Cardiac muscle cell (in vitro differentiated cells and primary cell): ENCODE measurements around the gene SLC6A3. TPM values are rescaled to one million over a fixed set of nuclear protein-coding genes. Genes with fewer than 3 reads are reported as not detected.

Experiments used
- DNase-seq, 2 donors: peaks; one replicate each; pipeline versions ENCODE4 v3.0.0 to v3.0.0-alpha.2; 2010 to 2017; ENCODE audit warnings: low read depth in 1 of 2, low spot score in 1 of 2
- H3K27ac ChIP-seq: fragments of 200-600 bp; sonication (generic); 2 replicates; pipeline ENCODE4 v1.5.1; 2016
- H3K27me3 ChIP-seq: fragments of 200-600 bp; sonication (generic); 2 replicates; pipeline ENCODE4 v1.6.0; 2016; ENCODE audit warnings: control low read depth
- H3K36me3 ChIP-seq: fragments of 200-600 bp; sonication (generic); 2 replicates; pipeline ENCODE4 v1.5.1; 2016; ENCODE audit warnings: control low read depth
- H3K4me1 ChIP-seq: fragments of 200-600 bp; sonication (generic); 2 replicates; pipeline ENCODE4 v1.8.1; 2017; ENCODE audit warnings: low read depth, mild to moderate bottlenecking, mixed run types
- H3K4me3 ChIP-seq: fragments of 200-600 bp; sonication (generic); 2 replicates; pipeline ENCODE4 v1.5.1; 2016; ENCODE audit warnings: mild to moderate bottlenecking
- H3K9me3 ChIP-seq: fragments of 200-600 bp; sonication (generic); 2 replicates; pipeline ENCODE4 v1.5.1; 2017; ENCODE audit warnings: low read depth, mild to moderate bottlenecking, control low read depth
- polyA plus RNA-seq: library from polyadenylated mRNA; unstranded; fragments of >200 nt; fragmentation: Nextera tagmentation; extraction: Ambion mirVana; gene quantifications from 2 replicates; pipeline ENCODE4 v1.2.1, GENCODE V29; 2016
- total RNA-seq: library from RNA; depleted of rRNA; stranded (reverse); fragments of >200 nt; gene quantifications from 2 replicates; pipeline ENCODE4 v1.2.3, GENCODE V29; 2016
- TF ChIP-seq, protein P1 (sequence below): IDR thresholded peaks from 2 replicates; pipeline ENCODE4 v1.5.1; 2012; ENCODE audit warnings: low read depth, mild to moderate bottlenecking, low read length

The SLC6A3 gene
- total and polyA plus RNA-seq, 2 experiments from 2014 or later, result not detected

DNA sequence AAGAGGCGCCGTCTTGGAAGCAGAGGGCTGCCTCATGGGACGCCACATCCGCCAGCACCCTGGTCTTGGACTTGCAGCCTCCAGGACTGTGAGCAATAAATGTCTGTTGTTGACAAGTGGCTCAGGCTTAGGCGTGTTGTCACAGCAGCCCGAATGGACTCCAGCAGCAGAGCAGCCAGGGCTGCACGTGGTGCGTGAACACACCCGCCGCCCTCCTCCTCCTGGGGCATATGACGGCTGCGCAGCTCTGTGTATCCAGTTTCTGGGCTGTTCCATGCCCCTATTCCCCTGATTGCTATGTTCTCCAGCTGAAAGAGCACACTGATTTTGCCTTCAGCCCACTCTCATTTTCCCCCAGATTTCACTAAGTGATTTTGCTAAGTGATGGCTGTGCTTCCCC lies 64.3 kb downstream of the SLC6A3 start:
- Histone ChIP-seq H3K9me3 (no peaks in the 10 kb centered on the region), H3K27ac (no peak overlapping the region), H3K27me3 (peaks cover 38% of the 10 kb centered on the region), H3K4me1 (peaks cover 14% of the 10 kb centered on the region), H3K36me3 (no peaks in the 10 kb centered on the region), H3K4me3 (no peak overlapping the region)
- DNase-seq, result no peak
- TF ChIP-seq, protein P1, sequence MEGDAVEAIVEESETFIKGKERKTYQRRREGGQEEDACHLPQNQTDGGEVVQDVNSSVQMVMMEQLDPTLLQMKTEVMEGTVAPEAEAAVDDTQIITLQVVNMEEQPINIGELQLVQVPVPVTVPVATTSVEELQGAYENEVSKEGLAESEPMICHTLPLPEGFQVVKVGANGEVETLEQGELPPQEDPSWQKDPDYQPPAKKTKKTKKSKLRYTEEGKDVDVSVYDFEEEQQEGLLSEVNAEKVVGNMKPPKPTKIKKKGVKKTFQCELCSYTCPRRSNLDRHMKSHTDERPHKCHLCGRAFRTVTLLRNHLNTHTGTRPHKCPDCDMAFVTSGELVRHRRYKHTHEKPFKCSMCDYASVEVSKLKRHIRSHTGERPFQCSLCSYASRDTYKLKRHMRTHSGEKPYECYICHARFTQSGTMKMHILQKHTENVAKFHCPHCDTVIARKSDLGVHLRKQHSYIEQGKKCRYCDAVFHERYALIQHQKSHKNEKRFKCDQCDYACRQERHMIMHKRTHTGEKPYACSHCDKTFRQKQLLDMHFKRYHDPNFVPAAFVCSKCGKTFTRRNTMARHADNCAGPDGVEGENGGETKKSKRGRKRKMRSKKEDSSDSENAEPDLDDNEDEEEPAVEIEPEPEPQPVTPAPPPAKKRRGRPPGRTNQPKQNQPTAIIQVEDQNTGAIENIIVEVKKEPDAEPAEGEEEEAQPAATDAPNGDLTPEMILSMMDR, result no peak

DNA sequence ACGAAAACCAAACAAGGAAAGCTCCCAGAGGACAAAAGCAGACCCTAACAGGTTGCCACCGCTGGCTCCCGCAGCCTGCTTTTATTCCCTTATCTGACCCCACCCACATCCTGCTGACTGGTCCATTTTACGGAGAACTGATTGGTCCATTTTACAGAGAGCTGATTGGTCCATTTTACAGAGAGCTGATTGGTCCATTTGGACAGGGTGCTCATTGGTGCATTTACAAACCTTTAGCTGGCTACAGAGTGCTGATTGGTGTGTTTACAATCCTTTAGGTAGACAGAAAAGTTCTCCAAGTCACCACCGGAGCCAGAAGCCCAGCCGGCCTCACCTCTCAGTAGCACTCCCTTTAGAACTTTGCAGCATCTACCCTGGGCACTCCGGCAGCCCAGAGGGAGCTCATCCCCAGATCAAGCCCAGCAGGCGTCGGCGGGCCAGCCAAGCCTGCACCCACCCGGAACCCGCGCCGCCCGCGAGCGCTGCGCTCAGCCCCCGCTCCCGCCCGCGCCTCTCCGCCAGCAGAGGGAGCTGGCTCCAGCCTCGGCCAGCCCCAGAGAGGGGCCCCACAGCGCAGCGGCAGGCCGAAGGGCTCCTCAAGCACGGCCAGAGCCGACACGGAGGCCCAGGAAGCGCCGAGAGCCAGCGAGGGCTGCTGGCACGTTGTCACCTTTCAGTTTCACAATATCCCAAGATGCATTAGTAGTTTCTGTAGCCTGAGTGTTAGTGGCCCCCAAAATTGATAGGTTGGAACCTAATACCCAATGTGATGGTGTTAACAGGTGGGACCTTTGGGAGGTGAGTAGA lies 65.0 kb downstream of the SLC6A3 start:
- Histone ChIP-seq H3K36me3 (no peaks in the 10 kb centered on the region), H3K27ac (no peak overlapping the region), H3K9me3 (no peaks in the 10 kb centered on the region), H3K27me3 (peaks cover 39% of the 10 kb centered on the region), H3K4me3 (no peak overlapping the region), H3K4me1 (peaks cover 10% of the 10 kb centered on the region)
- DNase-seq, result peak; percentile 65 to 77
- TF ChIP-seq, protein P1, result peak; percentile 73

DNA sequence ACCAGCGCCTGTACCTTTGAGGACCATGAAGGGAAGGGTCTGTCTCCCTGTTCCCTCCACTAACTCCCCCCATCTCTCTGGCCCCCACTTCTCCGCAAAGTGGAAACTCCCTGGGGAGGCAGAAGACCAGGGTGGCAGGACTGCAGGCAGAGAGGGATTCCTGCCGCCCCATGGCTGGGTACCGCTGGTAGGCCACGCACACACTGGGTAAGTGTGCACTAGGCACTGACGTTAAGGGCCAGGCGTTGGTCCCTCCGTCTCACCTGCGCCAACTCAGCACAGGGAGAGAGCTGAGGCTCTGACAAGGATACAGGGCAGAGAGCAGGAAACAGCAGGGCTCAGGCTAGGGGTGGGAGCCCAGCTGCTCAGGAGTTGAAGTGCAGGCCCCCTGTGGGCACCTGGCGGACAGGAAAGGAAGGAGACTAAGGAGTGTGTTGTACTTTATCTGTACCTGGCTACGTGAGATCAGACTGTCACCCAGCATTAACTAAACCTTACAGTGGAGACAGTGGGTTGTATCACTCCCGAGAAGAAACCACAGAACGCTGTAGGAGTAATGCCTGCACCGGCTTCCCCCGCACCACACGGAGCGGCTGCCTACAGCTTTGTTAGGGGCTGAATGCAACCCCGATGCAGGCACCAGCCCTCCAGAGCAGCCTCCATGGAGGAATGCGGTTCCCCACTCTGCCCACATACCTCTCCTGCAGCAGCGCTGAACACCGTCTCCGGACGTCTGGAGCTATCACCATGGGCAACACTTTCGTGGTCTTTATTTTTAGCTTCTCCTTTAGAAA lies 66.2 kb downstream of the SLC6A3 start:
- Histone ChIP-seq H3K27me3 (peaks cover 40% of the 10 kb centered on the region), H3K4me1 (peaks cover 9% of the 10 kb centered on the region), H3K36me3 (no peaks in the 10 kb centered on the region), H3K4me3 (no peak overlapping the region), H3K9me3 (no peaks in the 10 kb centered on the region), H3K27ac (no peak overlapping the region)
- TF ChIP-seq, protein P1, result no peak
- no peak for DNase-seq

DNA sequence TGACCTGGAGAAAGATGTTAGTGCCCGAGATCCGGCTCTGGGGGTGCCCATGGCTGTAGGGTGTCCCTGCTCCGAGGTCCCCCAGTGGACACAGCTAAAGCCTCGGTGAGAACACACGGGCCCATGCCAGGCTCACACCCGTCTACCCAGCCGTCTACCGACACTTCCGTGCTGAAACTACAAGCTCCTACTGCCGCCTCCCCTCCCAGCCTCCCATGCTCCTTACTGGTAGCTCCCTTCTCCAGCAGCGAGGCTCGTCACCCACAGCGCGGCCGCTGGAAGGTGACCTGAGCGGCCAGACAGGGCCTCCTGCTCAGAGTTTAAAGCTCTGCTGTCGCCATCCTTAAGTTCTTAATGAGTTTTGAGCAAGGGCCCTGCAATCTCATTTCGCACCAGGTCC lies 67.1 kb downstream of the SLC6A3 start:
- Histone ChIP-seq H3K27me3 (peaks cover 40% of the 10 kb centered on the region), H3K27ac (no peak overlapping the region), H3K9me3 (no peaks in the 10 kb centered on the region), H3K4me1 (peaks cover 9% of the 10 kb centered on the region), H3K36me3 (no peaks in the 10 kb centered on the region), H3K4me3 (no peak overlapping the region)
- TF ChIP-seq, protein P1, result no peak
- DNase-seq, result no peak

DNA sequence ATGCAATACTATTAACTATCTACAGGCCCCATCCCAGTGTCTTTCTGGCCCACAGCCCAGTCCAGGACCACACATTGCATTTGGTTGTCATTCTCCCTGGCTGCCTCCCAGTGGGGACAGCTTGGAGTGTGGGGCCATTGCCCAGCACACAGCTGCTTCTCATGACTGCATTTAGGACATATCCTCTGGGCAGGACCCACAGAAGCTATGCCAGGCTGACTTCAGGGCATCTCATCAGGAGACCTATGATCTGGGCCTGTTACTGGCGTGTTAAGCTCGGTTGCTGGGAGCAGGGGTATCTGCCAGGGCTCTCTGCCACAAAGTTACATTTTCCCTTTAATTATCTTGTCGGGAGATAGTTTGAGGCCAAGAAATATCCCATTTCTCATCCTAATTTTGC lies 68.3 kb downstream of the SLC6A3 start:
- Histone ChIP-seq H3K27ac (no peak overlapping the region), H3K4me3 (no peak overlapping the region), H3K27me3 (peaks cover 40% of the 10 kb centered on the region), H3K4me1 (peaks cover 9% of the 10 kb centered on the region), H3K36me3 (no peaks in the 10 kb centered on the region), H3K9me3 (no peaks in the 10 kb centered on the region)
- no peak for DNase-seq
- TF ChIP-seq, protein P1, result no peak
